BLaER1 (cell line): ENCODE results near the gene ZNF557.

Source experiments
- H3K27ac ChIP-seq: shearing (Covaris generic); formaldehyde crosslinking; 2 replicates; pipeline ENCODE4 v1.8.1; 2022
- H3K27me3 ChIP-seq: shearing (Covaris generic); formaldehyde crosslinking; 2 replicates; pipeline ENCODE4 v1.8.1; 2022
- H3K36me3 ChIP-seq: shearing (Covaris generic); formaldehyde crosslinking; 2 replicates; pipeline ENCODE4 v1.8.1; 2022
- H3K4me1 ChIP-seq: shearing (Covaris generic); formaldehyde crosslinking; 2 replicates; pipeline ENCODE4 v1.8.1; 2022
- H3K4me2 ChIP-seq: shearing (Covaris generic); formaldehyde crosslinking; 2 replicates; pipeline ENCODE4 v1.8.1; 2022
- H3K4me3 ChIP-seq: shearing (Covaris generic); formaldehyde crosslinking; 2 replicates; pipeline ENCODE4 v1.8.1; 2022
- H3K9ac ChIP-seq: shearing (Covaris generic); formaldehyde crosslinking; 2 replicates; pipeline ENCODE4 v1.8.1; 2022
- H3K9me3 ChIP-seq: shearing (Covaris generic); formaldehyde crosslinking; 2 replicates; pipeline ENCODE4 v1.8.1; 2022
- H4K20me1 ChIP-seq: shearing (Covaris generic); formaldehyde crosslinking; 2 replicates; pipeline ENCODE4 v1.8.1; 2022
- Cebpa-rat ChIP-seq: shearing (Covaris generic); IDR thresholded peaks from 2 replicates; pipeline ENCODE4 v1.8.1; 2022

Gene ZNF557

DNA sequence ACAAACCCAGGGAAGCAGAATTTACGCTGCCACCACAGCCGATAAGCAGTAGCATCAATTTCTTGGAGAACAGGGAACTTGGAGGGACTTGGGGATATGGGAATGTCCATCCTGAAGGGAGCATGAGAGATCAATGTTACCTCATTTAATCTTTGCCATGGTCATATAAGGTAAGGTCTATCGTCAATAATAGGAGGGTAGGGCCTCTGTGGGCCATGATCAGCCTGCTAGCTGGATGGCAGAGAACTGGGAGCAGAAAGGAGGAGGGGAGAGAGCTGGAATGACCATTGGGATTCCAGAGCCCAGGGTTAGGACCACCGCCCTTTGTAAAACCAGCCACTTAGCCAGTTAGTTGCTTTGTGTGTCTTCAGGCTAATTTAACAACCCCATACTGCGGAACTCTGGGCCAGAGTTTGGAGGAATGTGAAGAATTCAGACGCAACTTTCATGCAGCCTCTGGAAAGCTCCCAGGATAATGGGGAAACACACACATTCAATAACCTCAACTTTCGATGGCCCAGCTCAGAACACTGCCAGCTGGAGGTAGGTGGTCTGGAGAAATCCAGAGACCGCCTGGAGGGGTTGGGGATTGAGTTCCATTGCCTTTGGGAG, 40.3 kb downstream of the ZNF557 start:
- TF ChIP-seq Cebpa-rat: no peak
- peaks cover 14% of the 10 kb centered on the region for H3K9me3 ChIP-seq
- H3K4me3 ChIP-seq: no peak overlapping the region
- H3K9ac ChIP-seq: no peak overlapping the region
- no peak overlapping the region for H3K4me2 ChIP-seq
- H3K27me3 ChIP-seq: no peaks in the 10 kb centered on the region
- H3K4me1 ChIP-seq: peaks cover 2% of the 10 kb centered on the region; the same call in 1 of the 2 replicates
- peaks cover 26% of the 10 kb centered on the region for H4K20me1 ChIP-seq
- no peak overlapping the region for H3K27ac ChIP-seq
- H3K36me3 ChIP-seq: peaks cover 19% of the 10 kb centered on the region

DNA sequence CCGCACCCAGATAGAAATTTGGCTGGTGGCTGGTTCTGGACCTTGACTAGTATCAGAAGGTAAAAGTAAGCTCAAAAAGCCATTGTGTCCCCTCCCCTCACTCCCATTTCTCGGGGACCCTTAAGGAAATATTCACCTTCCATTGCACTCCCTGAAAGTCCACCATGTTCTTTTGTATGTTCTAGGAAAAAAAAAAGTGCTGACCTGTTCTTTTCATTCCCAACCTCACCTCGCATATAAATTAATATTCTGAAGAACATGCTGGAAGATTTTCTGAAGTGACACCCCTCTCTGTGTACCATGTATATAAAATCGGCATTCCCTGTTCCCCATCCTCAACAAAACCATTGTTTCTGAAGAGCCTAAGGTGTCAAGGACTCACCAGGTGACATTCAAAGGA, 43.2 kb downstream of the ZNF557 start:
- Histone ChIP-seq H3K27me3 (no peaks in the 10 kb centered on the region), H4K20me1 (peaks cover 28% of the 10 kb centered on the region), H3K36me3 (peaks cover 48% of the 10 kb centered on the region), H3K9ac (no peak overlapping the region), H3K9me3 (peaks cover 16% of the 10 kb centered on the region), H3K4me1 (no peaks in the 10 kb centered on the region), H3K27ac (no peak overlapping the region), H3K4me2 (no peak overlapping the region), H3K4me3 (no peak overlapping the region)
- no peak for TF ChIP-seq Cebpa-rat

DNA sequence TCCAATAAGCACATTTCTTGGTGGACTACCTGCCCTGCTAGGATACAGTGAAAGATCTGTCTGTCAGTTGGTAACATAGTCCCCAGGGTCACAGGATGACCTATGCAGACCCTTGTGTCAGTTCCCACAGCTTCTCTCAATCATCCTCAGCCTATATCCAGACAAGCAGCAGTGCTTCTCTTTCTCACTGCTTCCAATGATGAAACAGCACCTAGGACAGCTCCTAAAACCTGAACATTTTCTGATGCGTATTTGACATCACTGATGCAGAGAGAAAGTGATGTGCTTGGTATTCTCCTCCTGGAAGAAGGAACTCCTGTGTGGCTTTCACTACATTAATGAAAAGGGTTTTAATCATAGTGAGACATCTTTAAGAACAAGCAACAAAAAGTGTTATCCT, 43.7 kb downstream of the ZNF557 start:
- no peak overlapping the region for H3K9ac ChIP-seq
- peaks cover 16% of the 10 kb centered on the region for H3K9me3 ChIP-seq
- peaks cover 54% of the 10 kb centered on the region for H3K36me3 ChIP-seq
- H3K27ac ChIP-seq: no peak overlapping the region
- no peak overlapping the region for H3K4me3 ChIP-seq
- H3K4me1 ChIP-seq: no peaks in the 10 kb centered on the region
- H3K27me3 ChIP-seq: no peaks in the 10 kb centered on the region
- H4K20me1 ChIP-seq: peaks cover 31% of the 10 kb centered on the region
- TF ChIP-seq Cebpa-rat: no peak
- H3K4me2 ChIP-seq: no peak overlapping the region

DNA sequence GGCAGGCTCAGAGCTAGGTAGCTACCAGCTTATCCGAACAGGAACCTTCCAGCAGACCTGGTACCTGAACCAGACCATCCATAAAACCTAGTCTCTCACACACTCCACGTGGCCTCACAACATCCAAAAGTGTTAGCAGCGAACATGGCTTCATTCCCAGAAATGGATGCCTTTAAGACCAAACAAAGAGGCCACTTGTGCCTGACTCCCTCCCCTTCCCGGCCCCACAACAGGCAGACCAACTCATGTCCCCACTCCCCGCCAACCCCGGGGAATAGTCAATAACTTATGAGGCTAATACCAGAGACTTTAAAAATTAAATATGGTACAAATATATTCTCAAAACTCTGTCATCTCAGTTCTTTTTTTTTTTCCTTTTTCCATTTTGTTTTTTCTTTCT, 46.2 kb downstream of the ZNF557 start:
- Histone ChIP-seq H3K4me3 (no peak overlapping the region), H3K27me3 (no peaks in the 10 kb centered on the region), H4K20me1 (peaks cover 48% of the 10 kb centered on the region), H3K4me1 (no peaks in the 10 kb centered on the region), H3K4me2 (no peak overlapping the region), H3K27ac (no peak overlapping the region), H3K36me3 (peaks cover 79% of the 10 kb centered on the region), H3K9me3 (peaks cover 13% of the 10 kb centered on the region), H3K9ac (no peak overlapping the region)
- TF ChIP-seq Cebpa-rat: no peak

GRCh38 chr19:7117248-7117647, 47.7 kb downstream of the ZNF557 start:
- no peaks in the 10 kb centered on the region for H3K27me3 ChIP-seq
- no peak overlapping the region for H3K27ac ChIP-seq
- H3K9ac ChIP-seq: no peak overlapping the region
- no peak overlapping the region for H3K4me3 ChIP-seq
- no peak overlapping the region for H3K4me2 ChIP-seq
- peaks cover 94% of the 10 kb centered on the region for H3K36me3 ChIP-seq
- no peaks in the 10 kb centered on the region for H3K4me1 ChIP-seq
- H3K9me3 ChIP-seq: peaks cover 13% of the 10 kb centered on the region
- no peak for TF ChIP-seq Cebpa-rat
- peaks cover 50% of the 10 kb centered on the region for H4K20me1 ChIP-seq

DNA sequence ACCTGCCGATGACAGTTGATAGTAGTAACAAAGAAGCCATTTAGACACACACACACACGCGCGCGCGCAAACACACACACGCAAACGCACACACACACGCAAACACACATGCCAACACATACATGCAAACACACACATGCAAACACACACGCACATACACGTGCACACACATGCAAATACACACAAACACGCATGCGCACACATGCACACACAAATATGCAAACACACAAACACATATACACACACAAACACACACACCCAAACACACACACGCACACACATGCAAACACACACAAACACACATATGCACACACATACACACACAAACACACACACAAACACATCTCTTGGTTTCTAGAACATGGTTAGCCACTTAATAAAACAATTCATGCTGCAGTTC, 50.1 kb downstream of the ZNF557 start:
- Histone ChIP-seq H3K9ac (no peak overlapping the region), H3K27me3 (no peaks in the 10 kb centered on the region), H4K20me1 (peaks cover 37% of the 10 kb centered on the region), H3K4me3 (no peak overlapping the region), H3K9me3 (0 out of 2 replicates have a peak, but pooled peaks cover 3% of the 10 kb centered on the region), H3K27ac (no peak overlapping the region), H3K4me1 (no peaks in the 10 kb centered on the region), H3K36me3 (peaks cover 95% of the 10 kb centered on the region), H3K4me2 (no peak overlapping the region)
- TF ChIP-seq Cebpa-rat: no peak

DNA sequence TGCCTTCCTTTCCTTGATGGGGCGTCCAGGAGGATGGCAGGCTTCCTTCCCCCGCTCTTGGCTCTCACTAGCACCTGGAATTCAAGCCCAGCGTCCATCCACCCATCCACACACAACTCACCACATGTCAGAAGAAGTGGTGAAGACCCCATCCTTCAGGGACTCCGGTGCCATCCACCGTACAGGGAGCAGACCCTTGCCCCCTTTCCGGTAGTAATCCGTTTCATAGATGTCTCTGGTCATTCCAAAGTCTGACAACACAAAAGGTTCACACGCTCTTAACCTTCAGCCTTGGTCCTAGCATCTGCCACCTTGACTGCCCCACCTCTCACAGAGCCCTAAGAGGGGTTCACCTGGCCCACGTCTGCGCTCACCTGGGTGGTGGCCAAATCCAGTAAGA, 51.0 kb downstream of the ZNF557 start:
- no peak overlapping the region for H3K4me2 ChIP-seq
- H3K9me3 ChIP-seq: no peaks in the 10 kb centered on the region
- H3K9ac ChIP-seq: no peak overlapping the region
- no peaks in the 10 kb centered on the region for H3K4me1 ChIP-seq
- peaks cover 45% of the 10 kb centered on the region for H4K20me1 ChIP-seq
- no peak overlapping the region for H3K27ac ChIP-seq
- TF ChIP-seq Cebpa-rat: no peak
- no peaks in the 10 kb centered on the region for H3K27me3 ChIP-seq
- H3K36me3 ChIP-seq: peaks cover 95% of the 10 kb centered on the region
- H3K4me3 ChIP-seq: no peak overlapping the region

GRCh38 chr19:7122701-7123100, 53.2 kb downstream of the ZNF557 start:
- Histone ChIP-seq H3K36me3 (peaks cover 95% of the 10 kb centered on the region), H4K20me1 (peaks cover 52% of the 10 kb centered on the region), H3K9ac (no peak overlapping the region), H3K4me2 (no peak overlapping the region), H3K27me3 (no peaks in the 10 kb centered on the region), H3K4me3 (no peak overlapping the region), H3K9me3 (peaks cover 12% of the 10 kb centered on the region), H3K4me1 (no peaks in the 10 kb centered on the region), H3K27ac (no peak overlapping the region)
- no peak for TF ChIP-seq Cebpa-rat

DNA sequence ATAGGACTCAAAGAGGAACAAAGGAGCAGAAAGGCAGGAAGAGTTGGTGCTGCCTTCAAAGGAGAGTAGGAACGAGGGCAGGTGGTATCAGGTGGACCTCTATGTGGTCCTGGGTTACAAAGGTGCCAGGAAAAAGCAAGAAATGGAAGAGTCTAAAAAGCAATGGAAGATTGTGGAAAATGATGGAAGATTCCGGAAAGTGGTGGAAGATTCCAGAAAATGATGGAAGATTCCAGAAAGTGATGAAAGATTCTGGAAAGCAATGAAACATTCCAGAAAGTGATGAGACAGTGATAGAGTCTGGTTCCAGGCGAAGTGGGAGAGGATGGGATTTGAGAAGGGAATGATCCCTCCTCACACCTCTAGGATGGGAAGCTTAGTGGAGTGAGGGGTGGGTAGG, 55.3 kb downstream of the ZNF557 start:
- no peak overlapping the region for H3K4me3 ChIP-seq
- no peak for TF ChIP-seq Cebpa-rat
- H3K9me3 ChIP-seq: peaks cover 12% of the 10 kb centered on the region
- H4K20me1 ChIP-seq: peaks cover 53% of the 10 kb centered on the region
- no peak overlapping the region for H3K27ac ChIP-seq
- peaks cover 95% of the 10 kb centered on the region for H3K36me3 ChIP-seq
- H3K27me3 ChIP-seq: no peaks in the 10 kb centered on the region
- no peaks in the 10 kb centered on the region for H3K4me1 ChIP-seq
- H3K9ac ChIP-seq: no peak overlapping the region
- H3K4me2 ChIP-seq: no peak overlapping the region

DNA sequence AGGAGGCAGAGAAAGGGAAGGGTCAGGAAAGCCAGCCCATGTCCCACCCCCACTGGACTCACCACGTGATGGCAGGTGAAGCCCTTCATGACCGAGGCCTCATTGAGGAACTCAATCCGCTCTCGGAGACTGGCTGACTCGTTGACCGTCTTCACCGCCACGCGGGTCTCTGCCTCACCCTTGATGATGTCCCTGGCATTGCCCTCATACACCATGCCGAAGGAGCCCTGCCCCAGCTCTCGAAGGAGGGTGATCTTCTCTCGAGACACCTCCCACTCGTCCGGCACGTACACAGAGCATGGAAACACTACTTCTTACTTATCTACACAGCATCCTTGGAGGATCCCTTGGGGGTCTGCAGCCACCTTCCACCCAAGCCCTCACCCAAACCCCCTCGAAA, 55.7 kb downstream of the ZNF557 start:
- H3K9me3 ChIP-seq: peaks cover 12% of the 10 kb centered on the region
- no peak overlapping the region for H3K27ac ChIP-seq
- H3K4me1 ChIP-seq: no peaks in the 10 kb centered on the region
- H3K27me3 ChIP-seq: no peaks in the 10 kb centered on the region
- H3K9ac ChIP-seq: no peak overlapping the region
- peaks cover 95% of the 10 kb centered on the region for H3K36me3 ChIP-seq
- peaks cover 53% of the 10 kb centered on the region for H4K20me1 ChIP-seq
- TF ChIP-seq Cebpa-rat: no peak
- no peak overlapping the region for H3K4me3 ChIP-seq
- no peak overlapping the region for H3K4me2 ChIP-seq

- Histone ChIP-seq H3K27me3 (no peaks in the 10 kb centered on the region), H4K20me1 (peaks cover 48% of the 10 kb centered on the region), H3K4me1 (no peaks in the 10 kb centered on the region), H3K4me2 (no peak overlapping the region), H3K36me3 (peaks cover 95% of the 10 kb centered on the region), H3K4me3 (no peak overlapping the region), H3K9me3 (peaks cover 12% of the 10 kb centered on the region), H3K27ac (no peak overlapping the region), H3K9ac (no peak overlapping the region)
- TF ChIP-seq Cebpa-rat: no peak
Measured at GRCh38 chr19:7126132-7126531, 56.6 kb downstream of the ZNF557 start.
